Esophagus (tissue), 2 donors: ENCODE measurements around the gene TCF7. TPM values are rescaled to one million over a fixed set of nuclear protein-coding genes. Genes with fewer than 3 reads are reported as not detected.

Experiments
- H3K27ac ChIP-seq, 2 donors: one replicate each; pipeline ENCODE4 v1.5.1; 2013; ENCODE audit warnings: low read depth in 2 of 2, mild to moderate bottlenecking in 2 of 2, inconsistent platforms in 1 of 2, low read length in 1 of 2, moderate library complexity in 1 of 2
- H3K27me3 ChIP-seq, 2 donors: one replicate each; pipeline ENCODE4 v1.6.1; 2013; ENCODE audit warnings: low read length in 2 of 2, control low read depth in 1 of 2, mild to moderate bottlenecking in 1 of 2; ENCODE audit not compliant: insufficient read depth in 2 of 2, control insufficient read depth in 1 of 2
- H3K36me3 ChIP-seq, 2 donors: one replicate each; pipeline ENCODE4 v1.6.1; 2013; ENCODE audit warnings: low read length in 1 of 2; ENCODE audit not compliant: control insufficient read depth in 2 of 2, insufficient read depth in 2 of 2
- H3K4me1 ChIP-seq, 2 donors: one replicate each; pipeline ENCODE4 v1.6.1; 2013; ENCODE audit warnings: low read length in 1 of 2; ENCODE audit not compliant: control insufficient read depth in 2 of 2, insufficient read depth in 2 of 2
- H3K4me3 ChIP-seq, 2 donors: one replicate each; pipeline ENCODE4 v1.5.1; 2013; ENCODE audit warnings: low read length in 2 of 2, mild to moderate bottlenecking in 2 of 2, low read depth in 1 of 2, moderate library complexity in 1 of 2
- H3K9me3 ChIP-seq, 2 donors: one replicate each; pipeline ENCODE4 v1.6.1; 2013; ENCODE audit warnings: mild to moderate bottlenecking in 2 of 2, low read depth in 1 of 2, low read length in 1 of 2, moderate library complexity in 1 of 2; ENCODE audit not compliant: control insufficient read depth in 2 of 2, insufficient read depth in 1 of 2
- WGBS, 2 donors: extraction: QIAGEN DNeasy Blood & Tissue Kit; methylation state at CpG; one replicate each; pipeline ENCODE4 v1.1.7; 2013; 5-methylcytosine and 5-hydroxymethylcytosine counted together
- polyA plus RNA-seq, 2 donors: library from polyadenylated mRNA; stranded (reverse); fragments of 200-250 nt; gene quantifications; one replicate each; pipeline ENCODE4 v1.2.3, GENCODE V29; 2013
- donor health status: healthy with polysubstance abuse.
- donor health status: Bipolar disorder and iron deficiency.

The TCF7 gene
- polyA plus RNA-seq, 2 donors: 2.4 to 2.7 TPM

DNA sequence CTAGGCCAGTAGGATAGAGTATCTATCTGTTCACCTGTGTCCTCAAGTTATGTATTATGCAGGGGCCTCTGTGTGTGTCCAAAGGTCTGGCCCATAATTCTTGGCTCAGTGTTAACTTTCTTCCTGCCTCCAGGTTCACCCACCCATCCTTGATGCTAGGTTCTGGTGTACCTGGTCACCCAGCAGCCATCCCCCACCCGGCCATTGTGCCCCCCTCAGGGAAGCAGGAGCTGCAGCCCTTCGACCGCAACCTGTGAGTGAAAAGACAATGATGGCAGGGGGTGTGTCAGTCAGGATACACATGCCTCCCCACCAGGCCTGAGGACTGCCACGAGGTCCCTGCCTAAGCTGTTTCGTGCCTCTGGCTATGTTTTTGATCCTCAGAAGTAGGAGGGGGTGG is 27.6 kb downstream of the TCF7 start:
- Histone ChIP-seq H3K4me1 (peaks cover 0 to 3% of the 10 kb centered on the region in 2 donors), H3K36me3 (peaks cover 10 to 41% of the 10 kb centered on the region in 2 donors), H3K9me3 (no peaks in the 10 kb centered on the region), H3K27ac (no peak overlapping the region), H3K4me3 (no peak overlapping the region), H3K27me3 (no peaks in the 10 kb centered on the region)
- WGBS, 2 donors: 69 to 73% methylated on average over 5 of the region's 5 CpGs

DNA sequence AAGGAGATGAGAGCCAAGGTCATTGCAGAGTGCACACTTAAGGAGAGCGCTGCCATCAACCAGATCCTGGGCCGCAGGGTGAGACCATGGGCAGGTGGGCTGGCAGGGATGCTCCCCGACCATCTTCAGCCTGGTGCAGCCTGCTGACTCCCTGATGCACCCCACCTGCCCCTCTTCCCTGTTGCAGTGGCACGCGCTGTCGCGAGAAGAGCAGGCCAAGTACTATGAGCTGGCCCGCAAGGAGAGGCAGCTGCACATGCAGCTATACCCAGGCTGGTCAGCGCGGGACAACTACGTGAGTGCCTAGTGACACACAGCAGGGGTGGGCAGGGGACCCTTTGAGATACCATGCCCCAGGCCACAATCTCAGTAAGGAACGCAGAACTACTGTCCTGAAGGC is 28.3 kb downstream of the TCF7 start:
- H3K27ac ChIP-seq: no peak overlapping the region
- H3K36me3 ChIP-seq: peaks cover 11 to 38% of the 10 kb centered on the region in 2 donors
- no peak overlapping the region for H3K4me3 ChIP-seq
- H3K4me1 ChIP-seq: peaks cover 0 to 3% of the 10 kb centered on the region in 2 donors
- no peaks in the 10 kb centered on the region for H3K9me3 ChIP-seq
- no peaks in the 10 kb centered on the region for H3K27me3 ChIP-seq
- 92 to 94% methylated on average over 12 of the region's 12 CpGs for WGBS, 2 donors

- H3K36me3 ChIP-seq: peaks cover 11 to 38% of the 10 kb centered on the region in 2 donors
- H3K9me3 ChIP-seq: no peaks in the 10 kb centered on the region
- no peak overlapping the region for H3K4me3 ChIP-seq
- H3K27ac ChIP-seq: no peak overlapping the region
- H3K4me1 ChIP-seq: peaks cover 0 to 3% of the 10 kb centered on the region in 2 donors
- 87 to 94% methylated on average over 5 of the region's 5 CpGs for WGBS, 2 donors
- no peaks in the 10 kb centered on the region for H3K27me3 ChIP-seq
These were observed 28.9 kb downstream of the TCF7 start for GRCh38 chr5:134143431-134143830.

- Histone ChIP-seq H3K36me3 (peaks cover 11 to 38% of the 10 kb centered on the region in 2 donors), H3K9me3 (no peaks in the 10 kb centered on the region), H3K27me3 (no peaks in the 10 kb centered on the region), H3K27ac (no peak overlapping the region), H3K4me1 (no peaks in the 10 kb centered on the region), H3K4me3 (no peak overlapping the region)
- 93 to 95% methylated on average over 10 of the region's 10 CpGs for WGBS, 2 donors
These were observed 29.8 kb downstream of the TCF7 start for GRCh38 chr5:134143944-134144941.

- H3K36me3 ChIP-seq: peaks cover 11 to 38% of the 10 kb centered on the region in 2 donors
- H3K27me3 ChIP-seq: no peaks in the 10 kb centered on the region
- no peak overlapping the region for H3K4me3 ChIP-seq
- H3K27ac ChIP-seq: no peak overlapping the region
- 44 to 45% methylated on average over 1 of the region's 1 CpG for WGBS, 2 donors
- peaks cover 0 to 2% of the 10 kb centered on the region in 2 donors for H3K4me1 ChIP-seq
- no peaks in the 10 kb centered on the region for H3K9me3 ChIP-seq
These were observed 30.7 kb downstream of the TCF7 start for GRCh38 chr5:134145041-134145757.

GRCh38 chr5:134145779-134146581 is 31.5 kb downstream of the TCF7 start:
- no peak overlapping the region for H3K27ac ChIP-seq
- H3K36me3 ChIP-seq: peaks cover 11 to 37% of the 10 kb centered on the region in 2 donors
- no peaks in the 10 kb centered on the region for H3K27me3 ChIP-seq
- H3K9me3 ChIP-seq: no peaks in the 10 kb centered on the region
- H3K4me3 ChIP-seq: no peak overlapping the region
- H3K4me1 ChIP-seq: peaks cover 0 to 2% of the 10 kb centered on the region in 2 donors
- WGBS, 2 donors: 84 to 85% methylated on average over 11 to 13 of the region's 13 CpGs

DNA sequence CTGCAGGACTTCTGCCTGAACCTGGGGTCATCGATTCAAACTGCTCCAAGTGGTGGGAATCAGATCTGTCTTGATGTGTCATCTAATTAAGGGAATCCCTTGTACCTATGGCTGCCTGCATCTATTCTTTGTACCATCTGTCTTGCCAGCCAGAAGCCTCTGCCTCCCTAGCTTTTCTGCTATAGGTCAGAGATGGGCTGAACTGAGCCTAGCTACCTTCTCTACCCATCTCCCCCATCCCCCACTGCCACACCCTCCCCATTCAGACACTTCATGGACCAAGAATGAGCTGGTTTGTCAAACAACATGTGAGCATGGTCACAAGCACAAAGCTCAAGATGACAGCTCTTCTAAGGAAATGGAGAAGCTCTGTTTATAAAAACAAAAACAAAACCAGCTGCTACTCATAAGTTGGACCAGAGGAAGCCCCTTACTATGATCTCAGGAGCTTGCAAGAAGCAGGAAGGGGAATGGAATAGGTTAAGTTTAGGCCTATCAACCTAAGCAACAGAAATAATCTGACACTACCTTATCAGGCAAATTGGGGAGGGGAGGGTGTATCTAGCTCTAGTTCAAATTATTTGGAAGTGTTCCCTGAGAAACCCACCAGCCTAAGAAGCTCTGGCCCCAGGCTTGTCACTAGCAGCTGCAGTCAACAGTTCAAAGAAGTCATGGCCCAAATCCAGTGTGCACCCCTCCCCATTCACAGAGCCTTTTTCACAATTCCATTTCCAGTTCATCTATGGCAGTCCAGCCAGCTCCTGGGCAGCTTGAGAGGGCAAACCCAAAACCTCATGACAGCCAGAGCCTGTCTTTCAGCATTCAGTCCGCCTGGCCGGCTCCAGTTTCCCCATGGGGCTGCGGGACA is 32.4 kb downstream of the TCF7 start:
- H3K4me1 ChIP-seq: peaks cover 0 to 2% of the 10 kb centered on the region in 2 donors
- no peaks in the 10 kb centered on the region for H3K27me3 ChIP-seq
- H3K36me3 ChIP-seq: peaks cover 13 to 40% of the 10 kb centered on the region in 2 donors
- WGBS, 2 donors: 73 to 83% methylated on average over 4 of the region's 4 CpGs
- H3K4me3 ChIP-seq: no peak overlapping the region
- no peaks in the 10 kb centered on the region for H3K9me3 ChIP-seq
- H3K27ac ChIP-seq: no peak overlapping the region

DNA sequence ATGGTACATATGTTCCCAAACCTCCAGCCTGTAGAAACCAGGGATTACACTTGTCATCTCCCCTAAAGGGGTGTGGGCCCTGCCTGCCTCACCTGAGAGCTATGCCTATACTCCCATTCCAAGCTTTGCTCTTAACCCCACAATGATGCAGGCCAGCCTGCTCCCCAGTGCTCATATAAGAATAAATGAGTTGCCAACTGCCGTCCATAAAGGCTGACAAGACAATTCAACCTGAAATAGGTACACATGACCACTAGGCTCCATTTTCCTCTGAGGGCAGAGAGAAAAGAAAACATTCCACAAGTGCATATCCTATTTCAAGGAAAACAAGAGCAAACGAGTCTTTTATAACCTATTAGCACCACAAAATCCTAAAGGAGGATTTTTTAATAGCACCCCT is 33.8 kb downstream of the TCF7 start:
- Histone ChIP-seq H3K9me3 (no peaks in the 10 kb centered on the region), H3K4me1 (peaks cover 0 to 2% of the 10 kb centered on the region in 2 donors), H3K36me3 (peaks cover 14 to 31% of the 10 kb centered on the region in 2 donors), H3K4me3 (no peak overlapping the region), H3K27ac (no peak overlapping the region), H3K27me3 (no peaks in the 10 kb centered on the region)
- 41 to 60% methylated on average over 2 of the region's 2 CpGs for WGBS, 2 donors
